Endothelial cell of umbilical vein (primary cell): Measurements from ENCODE around the gene TOR1AIP1. TPM values are rescaled to one million over a fixed set of nuclear protein-coding genes. Genes with fewer than 3 reads are reported as not detected.

Source experiments
- BruUV-seq: library from RNA; stranded (reverse); fragments of 400-500 nt; replicated peaks from 2 replicates; lab custom pipeline; 2021; lab: Mats Ljungman, UMichigan
- CTCF ChIA-PET: fragments of 300-600, 350-600 bp; sonication (Branson Sonifier 250); formaldehyde crosslinking; loops from one replicate; lab custom pipeline; 2021; ENCODE audit warnings: antibody characterized with exemption, inconsistent platforms; lab: Charles Lee
- POLR2A ChIA-PET: fragments of 300-600, 350-600 bp; sonication (Branson Sonifier 250); formaldehyde crosslinking; loops from one replicate; lab custom pipeline; 2021; ENCODE audit warnings: antibody characterized with exemption, inconsistent platforms; lab: Charles Lee
- DNase-seq: peaks from one replicate; pipeline ENCODE4 v3.0.0-alpha.2; 2011; ENCODE audit warnings: low read depth, low spot score
- FAIRE-seq: peaks from 2 replicates; lab custom pipeline; 2011; peaks lifted over from hg19 to GRCh38; lab: Jason Lieb, UNC
- H2AFZ ChIP-seq: 2 replicates; pipeline ENCODE4 v1.6.0; 2012; ENCODE audit warnings: low read depth, low read length, control low read depth, inconsistent platforms
- H3K27ac ChIP-seq: 2 replicates; pipeline ENCODE4 v1.5.1; 2011; ENCODE audit warnings: low read depth, mild to moderate bottlenecking, control low read depth, low read length, moderate library complexity; ENCODE audit not compliant: insufficient read depth
- H3K27me3 ChIP-seq, 2 experiments: 2 replicates each; pipeline versions ENCODE4 v1.6.0 to v1.6.1; 2011; ENCODE audit warnings: low read length in 2 of 2, mixed read lengths in 1 of 2; ENCODE audit not compliant: control insufficient read depth in 2 of 2, insufficient read depth in 2 of 2
- H3K36me3 ChIP-seq, 2 experiments: 2 replicates in 1 of 2; 3 replicates in 1 of 2; pipeline ENCODE4 v1.5.1; 2011; ENCODE audit warnings: low read length in 2 of 2, mild to moderate bottlenecking in 1 of 2, moderate library complexity in 1 of 2; ENCODE audit not compliant: control insufficient read depth in 2 of 2, insufficient read depth in 2 of 2; ENCODE audit errors: extremely low read depth in 1 of 2
- H3K4me1 ChIP-seq: 3 replicates; pipeline ENCODE4 v1.5.1; 2011; ENCODE audit warnings: mild to moderate bottlenecking, low read length; ENCODE audit not compliant: control insufficient read depth, insufficient read depth; ENCODE audit errors: extremely low read depth
- H3K4me2 ChIP-seq: 2 replicates; pipeline ENCODE4 v1.6.1; 2011; ENCODE audit warnings: low read length, control low read depth, mixed read lengths; ENCODE audit not compliant: insufficient read depth
- H3K4me3 ChIP-seq, 3 experiments: fragments of 200-600 bp in 1 of 3; sonication (generic), shearing (Covaris generic) in 1 of 3; replicated peaks in 1 of 3; 2 replicates each; pipeline ENCODE4 v1.5.1; 2011 to 2016; ENCODE audit warnings: control low read depth in 3 of 3, low read length in 3 of 3, mild to moderate bottlenecking in 2 of 3, inconsistent platforms in 1 of 3, low read depth in 1 of 3, moderate library complexity in 1 of 3; ENCODE audit not compliant: insufficient read depth in 1 of 3
- H3K79me2 ChIP-seq: 2 replicates; pipeline ENCODE4 v1.6.0; 2012; ENCODE audit warnings: low read length, inconsistent platforms; ENCODE audit not compliant: control insufficient read depth, insufficient read depth
- H3K9ac ChIP-seq: replicated peaks from 2 replicates; pipeline ENCODE3; 2011; ENCODE audit warnings: low read length, control low read depth; ENCODE audit not compliant: insufficient read depth; ENCODE audit errors: extremely low read depth
- H3K9me1 ChIP-seq: replicated peaks from 3 replicates; pipeline ENCODE4 v1.6.0; 2011; ENCODE audit warnings: mild to moderate bottlenecking, low read length; ENCODE audit not compliant: control insufficient read depth, insufficient read depth; ENCODE audit errors: extremely low read depth
- H3K9me3 ChIP-seq: replicated peaks from 2 replicates; pipeline ENCODE4 v1.5.1; 2012; ENCODE audit warnings: low read length, inconsistent platforms; ENCODE audit not compliant: control insufficient read depth, insufficient read depth
- H4K20me1 ChIP-seq: replicated peaks from 2 replicates; pipeline ENCODE3; 2011; ENCODE audit warnings: mild to moderate bottlenecking, low read length; ENCODE audit not compliant: control insufficient read depth, insufficient read depth; ENCODE audit errors: extremely low read depth
- EZH2 ChIP-seq: IDR thresholded peaks from 2 replicates; pipeline ENCODE4 v1.6.1; 2012; ENCODE audit warnings: borderline replicate concordance, low read depth, mild to moderate bottlenecking, moderate library complexity, low read length, inconsistent platforms; ENCODE audit not compliant: severe bottlenecking
- FOS ChIP-seq: IDR thresholded peaks from 2 replicates; pipeline ENCODE4 v1.6.1; 2011; ENCODE audit warnings: mild to moderate bottlenecking, low read length, moderate library complexity, borderline replicate concordance; ENCODE audit not compliant: insufficient read depth
- GATA2 ChIP-seq: IDR thresholded peaks from 2 replicates; pipeline ENCODE4 v1.7.0; 2011; ENCODE audit warnings: low read depth, mild to moderate bottlenecking, moderate library complexity, mixed read lengths, low read length; ENCODE audit not compliant: insufficient read length, insufficient read depth
- MYC ChIP-seq: IDR thresholded peaks from one replicate; pipeline ENCODE4 v1.6.1; 2011; ENCODE audit warnings: mild to moderate bottlenecking, low read depth, low read length
- POLR2A ChIP-seq: IDR thresholded peaks from 2 replicates; pipeline ENCODE4 v1.6.1; 2012; ENCODE audit warnings: low read depth, mild to moderate bottlenecking, control low read depth, low read length
- POLR2AphosphoS5 ChIP-seq: IDR thresholded peaks from 2 replicates; pipeline ENCODE4 v1.6.1; 2012; ENCODE audit warnings: low read depth, mild to moderate bottlenecking, control low read depth, low read length, moderate library complexity; ENCODE audit not compliant: insufficient read depth
- dilution Hi-C: fragments of 300-500 bp; cut with MboI; formaldehyde crosslinking; loops from one replicate; pipeline ENCODE4 v1.15.0; 2019; ENCODE audit warnings: low sequenced_read_pairs; ENCODE audit not compliant: extremely low pct_ligation_motif_present
- intact Hi-C: fragments of 100-400 bp; cut with micrococcal nuclease; formaldehyde crosslinking; loops from one replicate; pipeline ENCODE4 v1.10.0; 2022
- polyA plus RNA-seq, 4 experiments: library from polyadenylated mRNA; depleted of rRNA in 3 of 4; stranded (reverse) in 3 of 4; unstranded in 1 of 4; fragments of >200 nt; gene quantifications; 2 replicates each; pipeline versions ENCODE4 v1.2.1 to v1.2.3, GENCODE V29; 2011 to 2012; ENCODE audit warnings: missing spikeins in 1 of 4
- total RNA-seq: library from RNA; stranded (reverse); gene quantifications from 2 replicates; pipeline ENCODE4 v1.2.3, GENCODE V29; 2021
- TF ChIP-seq, protein P1 (sequence below): IDR thresholded peaks from 2 replicates; pipeline ENCODE4 v1.6.1; 2011; ENCODE audit not compliant: insufficient read depth, insufficient read length
- TF ChIP-seq, protein P2 (sequence below), 2 donors: IDR thresholded peaks; 1 replicate in 1 of 2; 2 replicates in 1 of 2; pipeline ENCODE4 v1.5.1; 2011; ENCODE audit warnings: low read length in 2 of 2, mild to moderate bottlenecking in 2 of 2, moderate library complexity in 2 of 2, control low read depth in 1 of 2, inconsistent platforms in 1 of 2, low read depth in 1 of 2; ENCODE audit not compliant: insufficient read depth in 1 of 2; ENCODE audit errors: extremely low read depth in 1 of 2

TOR1AIP1 gene
- total and polyA plus RNA-seq, 2 donors (not counting 3 experiments of a cell fraction or from before 2014, with no cell fraction given), result 12.0 to 28.8 TPM

DNA sequence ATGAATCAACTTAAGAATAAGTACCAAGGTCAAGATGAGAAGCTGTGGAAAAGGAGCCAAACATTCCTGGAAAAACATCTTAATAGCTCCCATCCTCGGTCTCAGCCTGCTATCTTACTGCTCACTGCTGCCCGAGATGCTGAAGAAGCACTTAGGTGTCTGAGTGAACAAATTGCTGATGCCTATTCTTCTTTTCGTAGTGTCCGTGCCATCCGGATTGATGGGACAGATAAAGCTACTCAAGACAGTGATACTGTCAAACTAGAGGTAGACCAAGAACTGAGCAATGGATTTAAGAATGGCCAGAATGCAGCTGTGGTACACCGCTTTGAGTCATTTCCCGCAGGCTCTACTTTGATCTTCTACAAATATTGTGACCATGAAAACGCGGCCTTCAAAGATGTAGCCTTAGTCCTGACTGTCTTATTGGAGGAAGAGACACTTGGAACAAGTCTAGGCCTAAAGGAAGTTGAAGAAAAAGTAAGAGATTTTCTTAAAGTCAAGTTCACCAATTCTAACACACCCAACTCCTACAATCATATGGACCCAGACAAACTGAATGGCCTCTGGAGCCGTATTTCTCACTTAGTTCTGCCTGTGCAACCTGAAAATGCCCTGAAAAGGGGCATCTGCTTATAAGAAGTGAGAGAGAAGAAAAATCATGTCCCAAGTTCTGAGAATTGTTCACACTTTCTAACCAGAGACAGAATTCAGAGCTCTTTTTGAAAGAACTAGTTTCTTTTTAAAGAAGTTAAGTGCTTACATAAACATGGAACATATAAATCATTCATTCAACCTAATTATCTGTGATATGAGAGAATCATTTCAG lies 35.7 kb downstream of the TOR1AIP1 start:
- Histone ChIP-seq H3K4me1 (no peaks in the 10 kb centered on the region), H3K27ac (no peak overlapping the region), H3K27me3 (no peaks in the 10 kb centered on the region), H3K79me2 (no peaks in the 10 kb centered on the region), H3K9me1 (peaks cover 5% of the 10 kb centered on the region), H2AFZ (no peak overlapping the region), H3K9me3 (no peaks in the 10 kb centered on the region), H4K20me1 (no peaks in the 10 kb centered on the region), H3K4me2 (no peak overlapping the region), H3K36me3 (peaks cover 9 to 13% of the 10 kb centered on the region in 2 experiments), H3K4me3 (no peak overlapping the region), H3K9ac (no peak overlapping the region)
- dilution Hi-C loops (no loop called here), intact Hi-C loops (no loop called here)
- CTCF ChIA-PET, result interaction anchor here (1.0 to 2.3 kb wide), 2 partner anchors 8 to 251 kb away, joined by 3 to 9 read pairs; no protein-coding TSS in a partner anchor
- no TSS peak for BruUV-seq
- DNase-seq, result no peak
- no peak for FAIRE-seq
- POLR2A ChIA-PET, result no interaction called here
- no peak for TF ChIP-seq MYC
- no peak for TF ChIP-seq FOS
- TF ChIP-seq, protein P1, sequence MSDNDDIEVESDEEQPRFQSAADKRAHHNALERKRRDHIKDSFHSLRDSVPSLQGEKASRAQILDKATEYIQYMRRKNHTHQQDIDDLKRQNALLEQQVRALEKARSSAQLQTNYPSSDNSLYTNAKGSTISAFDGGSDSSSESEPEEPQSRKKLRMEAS, result no peak
- no peak for TF ChIP-seq POLR2A
- TF ChIP-seq POLR2AphosphoS5, result no peak
- no peak for TF ChIP-seq EZH2
- no peak for TF ChIP-seq GATA2
- TF ChIP-seq, protein P2, sequence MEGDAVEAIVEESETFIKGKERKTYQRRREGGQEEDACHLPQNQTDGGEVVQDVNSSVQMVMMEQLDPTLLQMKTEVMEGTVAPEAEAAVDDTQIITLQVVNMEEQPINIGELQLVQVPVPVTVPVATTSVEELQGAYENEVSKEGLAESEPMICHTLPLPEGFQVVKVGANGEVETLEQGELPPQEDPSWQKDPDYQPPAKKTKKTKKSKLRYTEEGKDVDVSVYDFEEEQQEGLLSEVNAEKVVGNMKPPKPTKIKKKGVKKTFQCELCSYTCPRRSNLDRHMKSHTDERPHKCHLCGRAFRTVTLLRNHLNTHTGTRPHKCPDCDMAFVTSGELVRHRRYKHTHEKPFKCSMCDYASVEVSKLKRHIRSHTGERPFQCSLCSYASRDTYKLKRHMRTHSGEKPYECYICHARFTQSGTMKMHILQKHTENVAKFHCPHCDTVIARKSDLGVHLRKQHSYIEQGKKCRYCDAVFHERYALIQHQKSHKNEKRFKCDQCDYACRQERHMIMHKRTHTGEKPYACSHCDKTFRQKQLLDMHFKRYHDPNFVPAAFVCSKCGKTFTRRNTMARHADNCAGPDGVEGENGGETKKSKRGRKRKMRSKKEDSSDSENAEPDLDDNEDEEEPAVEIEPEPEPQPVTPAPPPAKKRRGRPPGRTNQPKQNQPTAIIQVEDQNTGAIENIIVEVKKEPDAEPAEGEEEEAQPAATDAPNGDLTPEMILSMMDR (IDR thresholded peaks at IDR 0.05; ENCODE audit: extremely low read depth in 1 of 2, insufficient read depth in 1 of 2, low read depth in 1 of 2, low read length in 2 of 2), result no peak
